Osteocyte (in vitro differentiated cells): ENCODE data around the gene UBE2G2. TPM values are rescaled to one million over a fixed set of nuclear protein-coding genes. Genes with fewer than 3 reads are reported as not detected.

Source experiments
- DNase-seq: peaks from one replicate; pipeline ENCODE4 v3.0.0; 2021; ENCODE audit warnings: mixed read lengths; ENCODE audit not compliant: unreplicated experiment; ENCODE audit errors: extremely low spot score
- H3K27ac Mint-ChIP-seq: one replicate; pipeline ENCODE4 v1.8.0; 2021; ENCODE audit warnings: mild to moderate bottlenecking, mixed read lengths; ENCODE audit not compliant: unreplicated experiment
- H3K27me3 Mint-ChIP-seq: one replicate; pipeline ENCODE4 v1.8.0; 2021; ENCODE audit warnings: mixed read lengths; ENCODE audit not compliant: unreplicated experiment
- H3K36me3 Mint-ChIP-seq: one replicate; pipeline ENCODE4 v1.8.0; 2021; ENCODE audit warnings: mixed read lengths; ENCODE audit not compliant: unreplicated experiment
- H3K4me1 Mint-ChIP-seq: one replicate; pipeline ENCODE4 v1.8.0; 2021; ENCODE audit warnings: mixed read lengths; ENCODE audit not compliant: unreplicated experiment
- H3K4me3 Mint-ChIP-seq: one replicate; pipeline ENCODE4 v1.8.0; 2021; ENCODE audit warnings: mild to moderate bottlenecking, moderate library complexity, mixed read lengths; ENCODE audit not compliant: unreplicated experiment
- H3K9me3 Mint-ChIP-seq: one replicate; pipeline ENCODE4 v1.8.0; 2021; ENCODE audit warnings: mixed read lengths; ENCODE audit not compliant: unreplicated experiment
- total RNA-seq: library from RNA; stranded (reverse); gene quantifications from 2 replicates; pipeline ENCODE4 v1.2.1, GENCODE V29; 2021
- TF ChIP-seq, protein P1 (sequence below): fragments of 200-600 bp; sonication (generic); IDR thresholded peaks from 2 replicates; pipeline ENCODE4 v1.5.0; 2021; ENCODE audit warnings: antibody characterized with exemption, mild to moderate bottlenecking, moderate library complexity

The UBE2G2 gene
- total RNA-seq, 1 donor from 2014 or later: 78.7 TPM

DNA sequence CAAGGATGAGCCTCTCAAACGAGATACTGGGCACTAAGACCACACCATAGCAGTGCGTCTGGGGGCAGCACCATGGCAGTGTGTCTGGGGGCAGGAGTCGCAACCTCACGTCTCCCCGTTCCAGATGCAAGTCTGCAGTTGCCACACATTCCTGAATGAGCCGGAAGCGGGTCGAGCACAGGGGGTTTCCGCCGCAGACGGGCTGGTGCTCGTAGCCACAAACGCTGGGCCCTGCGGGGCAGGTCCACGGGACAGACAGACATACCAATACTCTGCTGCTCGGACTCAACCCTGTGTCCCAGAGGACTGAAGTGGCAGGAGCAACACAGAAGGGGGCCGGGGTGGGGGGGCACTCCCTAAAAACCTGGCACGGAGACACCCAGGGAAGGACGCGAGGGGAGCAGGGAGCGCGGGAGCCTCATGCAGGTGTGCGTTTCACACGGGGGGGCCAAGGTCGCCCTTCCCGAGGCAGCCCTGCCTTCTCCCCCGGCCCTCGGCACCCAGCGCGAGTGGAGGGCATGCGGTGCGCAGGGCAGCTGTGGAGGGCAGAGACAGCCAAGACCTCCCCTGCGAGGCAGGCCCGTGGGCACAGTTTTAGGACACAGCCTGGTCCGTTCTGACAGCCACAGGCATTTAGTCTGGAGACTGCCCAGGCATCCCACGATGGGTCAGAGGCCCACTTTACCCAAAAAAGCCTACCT lies 47.4 kb upstream of the UBE2G2 start:
- peaks cover 2% of the 10 kb centered on the region for H3K27me3 Mint-ChIP-seq
- no peaks in the 10 kb centered on the region for H3K9me3 Mint-ChIP-seq
- no peak for DNase-seq
- H3K36me3 Mint-ChIP-seq: peaks cover 31% of the 10 kb centered on the region
- no peak overlapping the region for H3K27ac Mint-ChIP-seq
- H3K4me3 Mint-ChIP-seq: no peak overlapping the region
- H3K4me1 Mint-ChIP-seq: peaks cover 23% of the 10 kb centered on the region
- TF ChIP-seq, protein P1, sequence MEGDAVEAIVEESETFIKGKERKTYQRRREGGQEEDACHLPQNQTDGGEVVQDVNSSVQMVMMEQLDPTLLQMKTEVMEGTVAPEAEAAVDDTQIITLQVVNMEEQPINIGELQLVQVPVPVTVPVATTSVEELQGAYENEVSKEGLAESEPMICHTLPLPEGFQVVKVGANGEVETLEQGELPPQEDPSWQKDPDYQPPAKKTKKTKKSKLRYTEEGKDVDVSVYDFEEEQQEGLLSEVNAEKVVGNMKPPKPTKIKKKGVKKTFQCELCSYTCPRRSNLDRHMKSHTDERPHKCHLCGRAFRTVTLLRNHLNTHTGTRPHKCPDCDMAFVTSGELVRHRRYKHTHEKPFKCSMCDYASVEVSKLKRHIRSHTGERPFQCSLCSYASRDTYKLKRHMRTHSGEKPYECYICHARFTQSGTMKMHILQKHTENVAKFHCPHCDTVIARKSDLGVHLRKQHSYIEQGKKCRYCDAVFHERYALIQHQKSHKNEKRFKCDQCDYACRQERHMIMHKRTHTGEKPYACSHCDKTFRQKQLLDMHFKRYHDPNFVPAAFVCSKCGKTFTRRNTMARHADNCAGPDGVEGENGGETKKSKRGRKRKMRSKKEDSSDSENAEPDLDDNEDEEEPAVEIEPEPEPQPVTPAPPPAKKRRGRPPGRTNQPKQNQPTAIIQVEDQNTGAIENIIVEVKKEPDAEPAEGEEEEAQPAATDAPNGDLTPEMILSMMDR: no peak

DNA sequence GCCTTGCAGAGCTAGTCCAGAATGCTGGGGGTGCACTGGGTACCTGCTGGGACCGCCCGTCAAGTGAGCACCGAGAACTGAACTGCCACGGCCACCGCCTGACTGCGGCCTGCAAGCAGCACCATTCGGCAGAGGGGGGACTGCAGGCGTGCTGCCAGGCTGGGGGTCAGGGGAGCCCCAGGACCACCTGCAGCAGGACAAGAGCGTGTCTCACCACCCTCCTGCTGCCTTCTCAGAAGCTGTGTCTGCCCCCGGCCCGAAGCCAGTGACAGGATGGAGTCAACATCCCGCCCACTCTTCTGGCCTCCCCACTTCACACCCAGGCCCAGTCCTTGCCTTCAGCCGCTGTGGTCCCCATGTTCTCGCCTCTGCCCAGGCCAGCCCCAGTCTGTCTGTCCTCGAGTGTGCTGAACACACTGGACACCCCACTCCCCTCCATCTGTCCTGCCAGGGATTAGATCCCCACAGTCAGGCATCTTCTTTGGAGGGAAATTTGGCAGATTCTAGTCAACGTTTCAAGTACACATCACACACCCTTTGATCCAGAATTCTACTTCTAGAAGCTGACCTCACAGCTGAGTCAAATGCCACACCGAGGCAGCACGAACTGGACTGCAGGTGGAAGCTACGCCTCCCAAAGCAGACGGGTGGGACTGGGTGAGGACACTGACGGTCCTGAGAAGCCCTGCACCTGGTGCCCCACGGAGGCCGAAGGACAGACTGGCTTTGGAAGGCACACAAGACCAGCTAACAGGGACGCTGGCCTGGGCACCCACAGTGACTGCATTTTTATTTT lies 45.8 kb upstream of the UBE2G2 start:
- TF ChIP-seq, protein P1: no peak
- Mint-ChIP-seq H3K27ac (no peak overlapping the region), H3K9me3 (no peaks in the 10 kb centered on the region), H3K36me3 (peaks cover 27% of the 10 kb centered on the region), H3K4me1 (peaks cover 23% of the 10 kb centered on the region), H3K4me3 (no peak overlapping the region), H3K27me3 (peaks cover 2% of the 10 kb centered on the region)
- DNase-seq: no peak

DNA sequence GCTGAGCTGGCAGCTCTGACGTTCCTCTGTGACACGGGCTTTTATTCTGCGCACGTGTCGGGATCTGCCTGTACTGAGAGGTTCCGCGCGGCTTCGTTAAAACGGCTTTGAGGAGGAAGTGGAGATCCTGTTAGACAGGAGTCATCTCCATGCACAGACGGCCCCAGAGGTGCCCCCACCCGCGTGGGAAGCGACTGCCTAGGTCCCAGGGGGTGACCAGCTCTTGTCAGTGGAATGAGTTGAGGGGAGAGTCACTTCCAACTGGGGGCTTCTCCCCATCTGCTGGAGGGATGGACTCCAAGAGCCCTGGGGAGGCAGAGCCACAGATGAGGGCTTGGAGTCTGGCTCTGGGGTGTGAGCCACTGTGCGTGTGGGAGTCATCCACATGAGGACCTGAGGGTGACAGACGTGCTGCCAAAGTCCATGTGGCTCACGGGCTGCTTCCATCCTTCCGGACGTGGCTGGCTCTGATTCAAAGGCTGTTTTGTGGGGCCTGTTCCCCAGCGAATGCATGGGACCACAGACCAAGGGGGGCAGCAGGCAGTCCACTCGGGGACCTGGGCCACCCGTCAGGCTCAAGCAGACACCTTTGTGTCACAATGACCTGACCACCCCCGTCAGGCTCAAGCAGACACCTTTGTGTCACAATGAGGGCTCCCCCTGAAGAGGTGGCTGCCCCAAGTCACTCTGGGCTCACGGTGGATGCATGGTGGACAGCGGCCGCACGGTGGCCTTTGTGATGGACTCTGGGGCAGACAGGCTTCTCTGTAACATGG lies 45.1 kb upstream of the UBE2G2 start:
- Mint-ChIP-seq H3K27me3 (peaks cover 6% of the 10 kb centered on the region), H3K27ac (no peak overlapping the region), H3K4me1 (peaks cover 23% of the 10 kb centered on the region), H3K9me3 (no peaks in the 10 kb centered on the region), H3K36me3 (peaks cover 24% of the 10 kb centered on the region), H3K4me3 (no peak overlapping the region)
- DNase-seq: no peak
- TF ChIP-seq, protein P1: no peak

DNA sequence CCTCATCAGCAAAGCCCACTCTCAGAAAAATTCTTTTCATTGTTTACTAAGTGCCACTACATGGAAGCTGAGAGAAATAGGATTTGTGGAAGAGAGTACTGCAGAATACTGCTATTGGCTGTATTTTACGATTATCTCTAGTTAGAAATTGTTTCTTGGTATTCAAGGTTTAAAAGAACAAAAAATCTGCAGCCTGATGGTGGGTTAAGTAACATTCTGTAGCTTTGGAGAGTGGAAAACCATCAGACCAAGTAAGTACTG lies 44.5 kb upstream of the UBE2G2 start:
- no peak for DNase-seq
- H3K27ac Mint-ChIP-seq: no peak overlapping the region
- TF ChIP-seq, protein P1: no peak
- H3K9me3 Mint-ChIP-seq: no peaks in the 10 kb centered on the region
- peaks cover 19% of the 10 kb centered on the region for H3K36me3 Mint-ChIP-seq
- H3K4me3 Mint-ChIP-seq: no peak overlapping the region
- H3K4me1 Mint-ChIP-seq: peaks cover 23% of the 10 kb centered on the region
- peaks cover 10% of the 10 kb centered on the region for H3K27me3 Mint-ChIP-seq
